SKM-1 (cell line): Measurements from ENCODE around the gene S100A11.
A peak's percentile ranks its signal among the peaks of the same experiment; 100 is the strongest.

ENCODE experiments used
- DNase-seq: peaks from one replicate; lab custom pipeline; 2025; ENCODE audit not compliant: unreplicated experiment; lab: John Stamatoyannopoulos, UW

S100A11 gene

DNA sequence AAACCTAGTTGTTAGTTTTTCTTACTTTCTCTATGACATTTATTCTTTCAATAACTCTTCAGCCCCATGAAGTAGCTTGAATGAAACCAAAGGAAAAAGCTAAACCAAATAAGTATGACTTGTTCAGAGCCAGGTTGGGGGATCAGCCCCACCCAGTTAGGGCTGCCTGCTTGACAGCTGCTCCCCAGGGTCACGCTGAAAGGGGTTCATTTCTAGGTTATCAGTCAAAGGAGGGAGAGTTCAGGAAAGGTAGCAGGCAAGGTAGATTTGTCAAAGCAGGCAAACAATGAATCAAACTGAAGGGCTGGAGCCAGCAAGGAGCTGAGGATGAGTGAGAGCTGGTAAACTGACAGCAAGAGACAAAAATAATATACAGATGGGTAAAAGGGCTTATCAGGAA, 3.1 kb upstream of the S100A11 start:
- no peak for DNase-seq

DNA sequence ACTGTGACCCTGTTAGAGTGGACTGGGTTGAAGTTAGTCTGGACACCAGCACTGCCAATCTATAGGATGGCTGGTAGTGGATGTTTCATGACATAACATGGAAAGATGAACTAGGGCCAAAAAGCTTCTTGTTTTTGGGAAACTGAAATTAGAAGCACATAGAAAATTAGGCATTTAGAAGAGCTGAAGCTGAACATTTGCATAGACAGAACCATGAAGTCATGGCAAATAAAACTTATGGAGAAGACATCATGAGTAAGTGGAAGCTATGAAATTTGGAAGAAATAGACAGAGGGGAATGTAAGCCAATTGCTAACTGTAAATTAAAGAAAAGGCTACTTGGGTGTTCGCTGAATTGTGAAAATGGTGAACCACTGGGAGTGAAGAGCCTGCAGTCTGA, 2.7 kb upstream of the S100A11 start:
- no peak for DNase-seq

DNA sequence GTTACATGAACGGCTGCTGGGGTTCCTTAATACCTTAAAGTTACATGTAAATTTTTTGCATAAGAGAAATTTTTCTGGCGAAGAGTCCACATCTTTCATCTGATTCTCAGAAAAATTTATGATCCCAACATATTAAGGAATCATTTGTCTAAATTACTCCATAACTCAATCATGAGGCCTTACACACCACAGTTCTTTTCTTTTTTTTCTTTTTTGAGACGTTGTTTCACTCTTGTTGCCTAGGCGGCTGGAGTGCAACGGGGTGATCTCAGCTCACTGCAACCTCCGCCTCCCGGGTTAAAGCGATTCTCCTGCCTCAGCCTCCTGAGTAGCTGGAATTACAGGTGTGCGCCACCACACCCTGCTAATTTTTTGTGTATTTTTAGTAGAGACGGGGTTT, 2.1 kb upstream of the S100A11 start:
- no peak for DNase-seq

DNA sequence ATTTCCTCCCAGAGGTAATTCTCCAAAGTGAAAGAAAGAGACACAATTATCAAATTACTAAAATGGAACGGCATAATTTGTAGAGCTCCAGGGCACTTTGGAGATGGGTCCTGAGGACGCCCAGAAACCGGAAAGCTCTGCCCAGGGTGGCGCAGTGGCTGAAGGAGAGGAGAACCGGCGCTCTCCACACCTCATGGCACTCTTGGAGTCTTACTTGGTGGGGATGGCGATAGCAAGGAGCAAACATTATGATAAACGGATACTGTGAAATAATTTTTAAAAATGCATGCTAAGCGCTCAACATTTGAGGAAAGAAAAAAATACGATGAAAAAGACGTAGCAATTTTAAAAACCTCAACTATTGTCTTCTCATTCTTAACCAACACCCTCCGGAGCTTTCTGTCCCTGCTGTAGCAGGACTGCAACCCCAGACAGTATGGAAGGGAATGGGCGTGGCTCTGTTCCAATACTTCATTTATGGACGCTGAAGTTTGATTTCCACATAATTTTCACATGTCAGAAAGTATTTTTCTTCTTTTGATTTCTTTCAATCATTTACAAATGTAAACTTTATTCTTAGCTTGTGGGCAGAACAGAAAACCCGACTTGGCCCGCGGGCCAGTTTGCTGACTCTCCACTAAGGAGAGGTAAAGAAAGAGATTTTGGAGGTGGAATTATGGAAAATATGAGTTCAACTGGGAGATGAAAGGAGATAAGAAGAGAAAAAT, 1.1 kb downstream of the S100A11 start:
- DNase-seq = peak; percentile 37

DNA sequence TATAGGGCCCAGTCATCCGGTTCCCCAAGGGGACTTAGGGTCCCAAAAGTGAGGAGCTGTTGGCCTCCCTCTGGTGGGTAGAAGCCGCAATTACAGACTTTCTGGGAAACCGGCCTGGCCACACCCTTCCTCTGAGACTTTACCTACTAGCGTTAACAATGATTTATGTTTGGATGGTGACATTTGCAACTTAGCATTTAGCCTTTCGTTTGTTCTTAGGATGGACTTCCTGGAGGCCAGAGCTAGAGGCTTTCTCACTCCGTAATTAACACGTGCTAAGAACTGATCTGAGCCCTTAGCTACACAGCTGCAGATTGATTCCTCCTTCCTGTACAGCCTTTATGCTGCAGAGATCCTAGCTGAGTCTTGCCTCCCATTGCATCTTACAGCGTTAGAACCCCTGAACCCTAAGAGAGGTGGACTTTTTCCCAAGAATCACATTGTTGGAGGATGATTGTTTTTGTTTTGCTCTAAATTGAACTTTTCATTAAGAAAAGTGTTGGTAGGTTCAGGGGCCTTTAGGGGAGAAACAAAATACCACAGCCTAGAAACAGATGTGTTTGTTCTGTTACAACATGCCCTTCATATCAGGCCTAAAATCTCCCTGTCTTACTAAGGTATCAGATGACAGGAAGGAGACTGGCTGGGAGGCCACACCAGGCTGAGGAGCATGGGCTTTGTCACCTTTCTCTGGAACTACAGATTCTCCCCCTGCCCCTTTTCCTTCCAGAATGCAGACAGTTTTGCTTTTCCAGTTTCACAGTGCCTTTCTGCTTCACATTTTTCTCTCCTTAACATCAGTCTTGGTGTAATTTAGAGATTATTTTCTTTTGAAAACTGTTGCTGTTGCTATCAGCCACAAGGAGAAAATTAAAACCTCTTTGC, 1.9 kb downstream of the S100A11 start:
- DNase-seq = peak; percentile 80

DNA sequence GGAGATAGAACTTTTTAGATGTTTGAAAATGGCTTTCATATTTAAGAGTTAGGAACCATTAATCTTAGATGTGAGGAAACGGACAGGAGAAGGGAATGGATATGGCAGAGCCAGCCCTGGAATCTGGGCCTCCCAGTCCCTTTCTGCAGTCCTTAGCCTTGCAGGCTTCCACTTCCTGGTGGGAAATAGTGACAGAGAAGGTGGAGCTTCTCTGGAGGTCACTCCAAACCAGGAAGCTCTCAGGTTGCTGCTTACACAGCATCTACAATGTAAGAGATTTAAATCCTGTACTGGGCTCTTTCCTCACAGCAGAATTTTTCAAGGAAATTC, 2.5 kb downstream of the S100A11 start:
- DNase-seq = peak; percentile 66

GRCh38 chr1:152029929-152030211, 6.9 kb downstream of the S100A11 start:
- no peak for DNase-seq

GRCh38 chr1:152029144-152029928, 7.5 kb downstream of the S100A11 start:
- no peak for DNase-seq

- DNase-seq = no peak
These were observed 9.9 kb downstream of the S100A11 start for GRCh38 chr1:152026895-152027294.

DNA sequence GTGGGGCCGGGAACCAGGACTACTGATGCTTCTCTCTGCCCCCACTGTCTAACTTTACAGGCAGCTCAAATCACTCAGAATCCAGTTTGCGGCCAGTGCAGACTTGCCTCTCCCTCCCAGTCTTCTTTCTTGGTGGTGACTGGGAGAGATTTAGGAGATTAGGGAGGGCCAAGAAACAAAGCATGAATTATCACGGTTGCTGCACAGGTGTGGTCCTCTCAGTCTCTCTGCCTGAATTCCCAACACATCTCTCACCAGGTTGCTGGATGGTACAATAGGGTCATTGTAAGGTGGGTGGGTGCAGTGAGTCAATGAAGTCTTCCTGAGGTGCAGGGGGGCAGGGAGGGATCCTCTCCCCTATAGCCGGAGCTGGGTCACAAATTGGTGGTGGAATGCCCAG, 12.6 kb downstream of the S100A11 start:
- no peak for DNase-seq

DNA sequence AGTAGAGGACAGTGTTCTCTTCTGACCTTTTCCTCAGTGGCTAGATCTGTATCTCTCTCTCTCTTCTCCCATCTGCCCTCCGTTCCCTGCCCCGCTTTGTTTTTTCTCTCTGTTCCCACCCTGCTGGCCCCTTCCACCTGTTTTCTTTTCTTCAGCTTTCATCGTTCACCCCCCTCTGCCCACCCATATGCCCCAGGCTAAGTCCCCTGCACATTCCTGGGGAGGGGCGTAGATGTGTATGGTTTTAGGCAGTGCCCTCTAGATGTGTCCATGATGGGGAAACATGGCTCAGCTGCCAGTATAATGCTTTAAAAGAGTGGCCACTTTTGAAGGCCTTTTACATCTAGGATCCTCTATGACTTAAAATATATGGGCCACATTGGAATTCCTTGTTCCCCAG, 13.6 kb downstream of the S100A11 start:
- DNase-seq = no peak

GRCh38 chr1:152022474-152022873, 14.3 kb downstream of the S100A11 start:
- no peak for DNase-seq

DNA sequence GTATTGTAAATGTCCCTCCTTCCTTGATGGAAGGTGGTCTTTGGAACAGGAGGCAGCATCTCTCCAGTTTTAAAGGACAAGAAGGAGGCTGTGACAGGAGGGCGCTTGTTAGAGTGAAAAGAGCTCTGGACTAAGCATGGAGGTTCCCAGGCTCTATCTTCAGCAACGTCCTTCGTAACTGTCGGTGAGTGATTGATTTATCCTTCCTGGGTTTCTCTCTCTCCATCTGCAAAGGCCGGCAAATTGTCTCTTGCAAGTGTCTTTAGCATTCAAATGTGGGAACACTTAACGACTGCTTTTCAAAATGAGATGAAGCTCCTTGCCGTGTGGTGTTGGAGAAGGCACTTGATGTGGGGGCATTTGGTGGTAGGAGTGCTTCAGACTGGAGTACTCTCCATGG, 15.2 kb downstream of the S100A11 start:
- DNase-seq = no peak

GRCh38 chr1:152020849-152021248, 16.0 kb downstream of the S100A11 start:
- no peak for DNase-seq

- no peak for DNase-seq
These were observed 18.3 kb downstream of the S100A11 start for GRCh38 chr1:152018537-152018936.

DNA sequence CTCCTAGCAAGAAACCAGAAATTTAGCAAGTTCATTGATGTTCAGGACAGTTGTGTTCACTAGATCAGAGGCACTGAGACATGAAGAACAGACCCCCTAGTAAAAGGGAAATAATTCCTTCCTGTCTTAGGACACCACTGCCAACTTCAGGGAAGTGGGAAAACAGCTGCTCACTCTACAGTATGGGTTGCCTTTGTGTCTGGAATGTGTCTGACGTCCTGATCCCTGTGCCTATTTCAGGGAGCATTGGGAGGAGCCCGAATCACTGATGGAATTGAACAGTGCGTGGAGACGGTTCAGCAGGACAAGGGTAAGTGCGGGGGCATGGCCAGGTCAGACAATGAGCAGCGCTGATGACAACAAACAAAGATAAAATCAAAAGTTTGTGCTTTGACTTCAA, 21.0 kb downstream of the S100A11 start:
- DNase-seq = no peak

DNA sequence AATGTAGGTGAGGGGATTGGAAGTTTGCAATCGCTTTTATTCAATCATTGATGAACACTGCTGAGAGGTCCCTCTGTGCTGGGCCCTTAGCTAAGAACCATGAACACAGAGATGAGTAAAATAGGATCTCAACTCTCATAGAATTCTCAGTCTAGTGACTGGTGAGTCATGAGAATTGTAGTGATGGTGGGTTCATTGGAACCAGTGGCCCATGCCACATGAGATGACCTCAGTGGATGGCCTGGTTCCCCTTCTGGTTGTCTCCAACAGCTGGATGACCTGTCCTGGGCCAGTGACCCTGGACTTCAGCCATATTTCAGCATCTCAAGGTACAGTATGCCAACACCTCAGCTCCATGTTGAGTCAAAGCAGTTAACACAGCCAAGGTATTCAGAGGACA, 21.9 kb downstream of the S100A11 start:
- DNase-seq = no peak

DNA sequence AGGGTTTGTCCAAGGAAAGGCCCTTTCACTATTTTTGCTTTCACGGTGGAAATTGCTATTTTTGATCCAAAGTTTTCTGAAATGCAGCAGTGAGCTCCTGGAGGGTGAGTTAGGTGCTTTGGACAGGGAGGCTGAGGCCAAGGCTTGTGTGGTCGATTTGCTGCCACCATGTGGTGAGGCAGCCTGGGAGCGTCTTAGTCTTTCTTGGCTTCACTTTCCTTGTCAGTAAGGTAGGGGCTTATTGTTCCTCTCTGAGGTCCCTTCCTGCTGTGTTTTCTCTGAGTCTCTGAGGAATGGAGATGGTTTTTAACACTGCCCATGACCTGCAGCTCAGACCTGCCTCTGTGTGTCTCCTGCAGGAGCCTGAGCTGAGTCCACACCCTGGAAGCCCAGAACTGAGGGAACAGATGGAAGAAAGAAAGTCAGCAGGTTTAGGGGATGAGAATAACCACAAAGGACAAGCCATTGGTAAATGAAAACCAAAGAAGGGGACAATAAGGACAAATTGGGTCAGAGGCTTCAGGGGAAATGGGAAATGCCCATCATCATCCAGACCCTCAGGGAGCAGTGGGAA, 23.1 kb downstream of the S100A11 start:
- peak; percentile 84 for DNase-seq

DNA sequence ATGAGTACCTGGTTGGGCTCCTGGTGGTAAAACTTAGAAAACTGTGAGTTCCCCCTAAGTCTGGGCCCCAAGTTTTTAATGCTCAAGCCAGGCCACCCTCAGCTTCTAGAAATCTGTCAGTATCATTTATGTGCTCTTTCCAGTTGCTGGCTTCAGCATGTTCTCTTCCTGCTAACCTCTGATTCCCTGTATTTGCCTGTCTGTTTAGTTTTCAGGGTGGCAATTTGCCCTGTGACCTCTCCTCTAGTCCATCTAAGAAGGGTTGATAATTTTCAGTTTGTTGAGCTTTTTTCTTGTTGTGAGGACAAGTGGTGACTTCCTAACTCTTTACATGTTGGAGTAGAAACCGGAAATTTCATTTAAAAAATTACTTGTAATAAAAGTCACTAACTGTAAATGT, 27.1 kb downstream of the S100A11 start:
- no peak for DNase-seq

- no peak for DNase-seq
These were observed 29.8 kb downstream of the S100A11 start for GRCh38 chr1:152007047-152007446.

DNA sequence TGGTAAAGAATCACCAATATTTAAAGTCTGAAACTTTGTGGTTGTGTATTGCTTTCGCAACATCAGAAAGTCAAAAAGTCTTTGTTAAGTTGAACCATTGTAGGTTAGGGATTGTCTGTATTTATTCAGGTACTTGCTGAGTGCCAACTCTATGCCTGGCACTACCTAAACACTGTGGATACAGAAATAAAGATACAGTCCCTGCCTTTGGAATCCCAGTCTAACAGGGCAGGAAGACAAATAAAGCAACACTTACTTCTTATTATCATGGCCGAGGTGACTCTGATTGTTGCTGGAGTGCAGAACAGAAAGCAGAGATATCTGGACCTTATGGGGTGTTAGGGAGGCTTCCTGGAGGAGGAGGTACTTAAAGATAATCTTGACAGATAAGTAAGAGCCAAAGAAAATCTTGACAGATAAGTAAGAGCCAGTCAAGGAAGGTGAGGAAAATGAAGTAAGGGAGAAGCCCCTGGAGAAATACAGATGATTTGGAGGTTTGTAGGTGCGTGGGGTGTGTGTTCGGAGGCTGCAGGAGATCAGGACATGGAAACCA, 31.4 kb downstream of the S100A11 start:
- DNase-seq = no peak
